ENCODE measurements around the gene CCL16.
"Not testable (repeated sequence)": the region's sequence is repeated elsewhere in the genome, so short reads cannot be mapped to it uniquely, and the experiment has no call there.

The CCL16 gene

GRCh38 chr17:35981246-35981645, at the start of gene CCL16:
Gene CCL16, minus strand, starts transcription at chr17:35981497. Its CDS starts 77 bp downstream, at chr17:35981420.
- no peak for DNase-seq (ENCODE audit: low read depth in 1 of 2, low spot score in 1 of 2)

- DNase-seq (ENCODE audit: low read depth in 1 of 2, low spot score in 1 of 2) = no peak
These were observed 49.7 kb upstream of the CCL16 start for GRCh38 chr17:36030956-36031355.

- no peak for DNase-seq (ENCODE audit: low read depth in 1 of 2, low spot score in 1 of 2)
These were observed 46.5 kb upstream of the CCL16 start for GRCh38 chr17:36027761-36028160.

GRCh38 chr17:36024106-36024869, 43.0 kb upstream of the CCL16 start:
- no peak for DNase-seq (ENCODE audit: low read depth in 1 of 2, low spot score in 1 of 2)

- no peak for DNase-seq (ENCODE audit: low read depth in 1 of 2, low spot score in 1 of 2)
These were observed 38.1 kb upstream of the CCL16 start for GRCh38 chr17:36019423-36019822.

GRCh38 chr17:36017799-36018198, 36.5 kb upstream of the CCL16 start, which contains the start of gene CCL23:
Gene CCL23, minus strand, starts transcription at chr17:36017972. Its CDS starts 75 bp downstream, at chr17:36017897.
- DNase-seq (ENCODE audit: low read depth in 1 of 2, low spot score in 1 of 2) = no peak

GRCh38 chr17:36016555-36016954, 35.3 kb upstream of the CCL16 start:
- no peak for DNase-seq (ENCODE audit: low read depth in 1 of 2, low spot score in 1 of 2)

- not testable (repeated sequence) for DNase-seq (ENCODE audit: low read depth in 1 of 2, low spot score in 1 of 2)
These were observed 34.6 kb upstream of the CCL16 start for GRCh38 chr17:36015895-36016294.

GRCh38 chr17:36014946-36015345, 33.6 kb upstream of the CCL16 start:
- no peak for DNase-seq (ENCODE audit: low read depth in 1 of 2, low spot score in 1 of 2)

GRCh38 chr17:36011201-36011600, 29.9 kb upstream of the CCL16 start:
- no peak for DNase-seq (ENCODE audit: low read depth in 1 of 2, low spot score in 1 of 2)

- DNase-seq (ENCODE audit: low read depth in 1 of 2, low spot score in 1 of 2) = no peak
These were observed 27.8 kb upstream of the CCL16 start for GRCh38 chr17:36008998-36009665.

GRCh38 chr17:36004594-36005108, 23.4 kb upstream of the CCL16 start:
- DNase-seq (ENCODE audit: low read depth in 1 of 2, low spot score in 1 of 2) = no peak

GRCh38 chr17:36002631-36003030, 21.3 kb upstream of the CCL16 start:
- DNase-seq (ENCODE audit: low read depth in 1 of 2, low spot score in 1 of 2) = no peak

- DNase-seq (ENCODE audit: low read depth in 1 of 2, low spot score in 1 of 2) = no peak
These were observed 20.7 kb upstream of the CCL16 start for GRCh38 chr17:36001862-36002603.

- no peak for DNase-seq (ENCODE audit: low read depth in 1 of 2, low spot score in 1 of 2)
These were observed 19.9 kb upstream of the CCL16 start, which contains the start of gene CCL15 for GRCh38 chr17:36001110-36001771. Gene CCL15, minus strand, starts transcription at chr17:36001553. Its CDS starts 61 bp downstream, at chr17:36001492.

GRCh38 chr17:36000732-36001109, 19.4 kb upstream of the CCL16 start:
- no peak for DNase-seq (ENCODE audit: low read depth in 1 of 2, low spot score in 1 of 2)

- DNase-seq (ENCODE audit: low read depth in 1 of 2, low spot score in 1 of 2) = no peak
These were observed 17.5 kb upstream of the CCL16 start for GRCh38 chr17:35998756-35999155.

GRCh38 chr17:35998018-35998545, 16.8 kb upstream of the CCL16 start:
- no peak for DNase-seq (ENCODE audit: low read depth in 1 of 2, low spot score in 1 of 2)

GRCh38 chr17:35995346-35995745, 14.0 kb upstream of the CCL16 start:
- not testable (repeated sequence) for DNase-seq (ENCODE audit: low read depth in 1 of 2, low spot score in 1 of 2)

GRCh38 chr17:35991075-35991474, 9.8 kb upstream of the CCL16 start:
- no peak for DNase-seq (ENCODE audit: low read depth in 1 of 2, low spot score in 1 of 2)

- no peak for DNase-seq (ENCODE audit: low read depth in 1 of 2, low spot score in 1 of 2)
These were observed 6.9 kb upstream of the CCL16 start for GRCh38 chr17:35988164-35988563.
